Inflammatory macrophage treated with lipopolysaccharide for 1 hour (primary cell): ENCODE data around the gene AMBP.
A peak's percentile ranks its signal among the peaks of the same experiment; 100 is the strongest.

Source experiments
- DNase-seq, 2 donors: peaks; one replicate each; pipeline ENCODE4 v3.0.0-alpha.2; 2020 to 2022

The AMBP gene

DNA sequence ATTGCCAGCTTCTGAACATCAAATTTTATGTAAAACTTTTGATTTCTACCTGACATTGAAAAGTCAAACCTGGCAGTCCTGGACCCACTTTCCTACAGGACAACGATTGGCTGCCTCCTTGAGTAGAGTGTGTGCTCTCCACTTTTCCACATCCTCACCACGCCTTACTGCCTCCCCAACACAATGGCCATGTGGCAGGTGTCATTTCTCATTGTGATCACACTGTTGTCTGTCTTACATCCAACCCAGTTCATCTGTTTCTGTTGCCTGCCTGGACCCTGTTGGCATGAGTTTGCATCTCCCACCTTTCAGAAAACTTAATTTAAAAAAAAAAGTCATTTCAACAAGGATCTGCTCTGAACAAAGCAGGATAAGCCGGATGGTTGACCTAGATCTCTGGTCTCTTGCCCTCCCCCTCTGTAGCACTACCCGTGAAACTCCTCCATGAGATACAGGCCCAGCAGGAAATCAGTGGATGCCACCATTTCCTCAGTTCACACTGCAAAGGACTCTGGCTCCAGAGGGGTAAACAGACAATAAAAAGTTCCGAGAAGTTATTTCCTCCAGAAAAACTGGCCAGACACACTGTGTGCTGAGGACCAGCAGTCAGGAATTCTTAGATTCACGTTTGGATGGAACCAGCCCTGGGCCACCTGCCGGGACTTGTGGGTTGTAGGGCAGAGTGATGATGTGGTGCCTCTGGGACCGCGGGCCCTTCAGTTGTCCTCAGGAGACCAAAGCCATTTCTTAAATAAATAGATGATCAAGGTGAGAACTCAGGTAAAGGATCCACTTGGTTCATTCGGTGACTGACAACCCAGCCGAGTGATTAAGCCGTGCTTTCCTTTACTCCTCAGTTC, 48.6 kb downstream of the AMBP start:
- DNase-seq = no peak

DNA sequence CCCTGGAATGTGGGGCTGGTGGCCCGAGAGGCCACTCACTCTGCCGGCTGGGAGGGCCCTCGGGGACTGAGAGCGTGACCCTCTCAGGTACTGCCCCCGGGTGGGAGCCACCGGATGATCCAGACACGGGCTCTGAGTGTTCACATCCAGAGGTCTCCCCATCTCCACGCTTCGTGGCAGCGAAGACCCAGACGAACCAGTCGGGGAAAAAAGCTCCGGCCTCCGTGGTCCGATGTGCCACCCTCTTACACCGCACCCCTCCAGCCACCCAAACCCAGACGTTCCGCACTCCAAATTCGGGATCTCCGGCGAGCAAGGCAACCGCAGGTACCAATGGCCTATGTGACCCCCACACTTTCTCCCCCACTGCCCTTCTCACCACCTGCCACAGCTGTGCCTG, 49.5 kb downstream of the AMBP start:
- no peak for DNase-seq

DNA sequence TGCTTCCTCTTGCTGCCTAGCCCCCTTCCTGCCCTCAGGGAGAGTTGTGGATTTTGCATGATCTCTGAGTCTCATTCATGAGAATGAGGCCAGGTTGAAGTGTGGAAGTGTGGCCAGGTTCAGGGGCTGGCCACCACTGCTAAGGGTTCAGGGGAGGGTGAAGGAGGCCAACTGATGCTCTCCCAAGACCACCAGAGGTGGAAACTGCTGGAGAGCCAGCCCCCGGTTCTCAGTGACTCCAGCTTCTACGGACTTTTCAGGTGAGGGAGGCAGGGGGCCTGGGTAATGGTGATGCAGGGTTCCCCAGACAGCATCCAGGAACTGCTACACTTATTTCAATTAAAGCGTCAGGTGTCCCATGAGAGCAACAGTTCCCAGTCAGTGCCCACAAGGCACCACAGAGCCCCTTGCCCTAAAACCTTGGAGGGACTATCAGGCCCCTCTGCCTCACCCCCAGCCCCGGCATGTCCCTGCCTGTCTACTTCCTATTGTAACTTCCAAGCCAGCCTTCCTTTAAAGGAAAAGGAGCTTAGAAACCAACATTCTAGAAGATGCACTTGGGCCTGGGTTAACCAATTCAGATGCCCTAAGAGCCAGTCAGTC, 50.1 kb downstream of the AMBP start:
- DNase-seq = no peak

DNA sequence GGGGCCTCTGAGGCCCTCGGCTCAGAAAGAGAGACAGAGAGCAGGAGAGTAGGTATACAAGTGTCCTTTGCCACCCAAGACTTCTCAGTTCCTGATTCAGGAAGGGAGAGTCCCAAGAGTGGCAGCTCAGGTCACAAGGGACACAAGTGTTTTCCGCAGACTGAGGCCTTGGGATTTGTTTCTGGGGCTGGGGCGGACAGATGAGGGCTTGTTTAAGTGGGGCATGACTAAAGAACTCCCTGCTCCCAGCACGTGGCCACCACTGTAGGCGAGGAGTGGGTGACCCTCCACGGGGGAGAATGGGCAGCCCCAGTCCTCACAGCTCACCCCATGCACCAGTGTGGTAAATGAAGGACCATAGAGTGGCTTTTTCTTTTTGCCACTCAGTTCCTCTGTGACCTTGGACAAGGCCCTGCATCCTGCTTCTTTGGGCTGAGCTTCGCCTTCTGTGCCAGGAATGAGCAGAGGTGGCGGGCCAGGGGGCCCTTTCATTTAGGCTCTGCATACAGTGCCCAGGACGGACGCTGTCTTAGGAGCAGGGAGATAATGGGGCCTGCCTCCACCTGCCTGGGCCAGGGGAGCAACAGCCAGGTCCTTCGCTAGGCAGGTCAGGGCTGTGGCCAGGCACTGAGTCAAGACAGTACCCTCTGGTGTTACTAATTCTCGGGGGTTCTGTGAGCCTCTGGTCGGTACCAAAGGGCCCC, 50.8 kb downstream of the AMBP start:
- no peak for DNase-seq

DNA sequence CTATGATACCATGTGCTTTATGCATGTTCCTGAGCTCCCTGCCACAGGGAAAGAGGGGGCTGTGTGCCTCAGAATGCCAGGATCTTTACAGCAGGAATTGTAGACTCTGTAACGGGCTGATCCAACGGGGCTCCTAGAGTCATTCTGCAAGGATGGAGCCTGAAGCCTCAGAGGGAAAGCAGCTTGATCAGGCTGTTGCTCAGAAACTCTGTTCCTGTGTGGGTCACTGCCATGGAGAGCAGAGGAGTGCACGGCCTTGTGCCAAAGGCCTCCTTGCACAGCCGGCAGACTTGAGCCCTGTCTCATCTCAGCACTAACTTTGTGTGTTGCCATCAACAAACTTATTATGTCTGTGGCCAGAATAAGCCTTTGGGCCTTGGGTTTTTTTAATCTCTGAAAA, 51.8 kb downstream of the AMBP start:
- no peak for DNase-seq

DNA sequence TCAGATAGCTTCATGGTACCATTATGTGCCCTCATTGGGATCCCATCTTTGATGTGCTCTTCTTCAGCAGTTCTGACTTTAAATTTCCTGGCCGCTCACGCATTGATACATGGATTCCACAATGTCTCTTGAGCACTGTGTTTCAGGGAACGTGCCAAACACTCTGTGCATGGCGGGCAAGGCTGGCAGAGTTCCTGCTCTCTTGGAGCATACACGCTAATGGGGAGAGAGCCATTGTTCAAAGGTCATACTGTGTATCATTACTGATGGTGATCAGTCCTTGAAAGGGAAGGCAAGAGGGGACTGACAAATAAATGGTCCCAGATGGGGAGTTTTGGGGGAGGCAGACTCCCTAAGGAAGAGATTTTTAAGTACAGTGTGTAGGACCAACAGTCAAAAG, 52.3 kb downstream of the AMBP start:
- DNase-seq = no peak

DNA sequence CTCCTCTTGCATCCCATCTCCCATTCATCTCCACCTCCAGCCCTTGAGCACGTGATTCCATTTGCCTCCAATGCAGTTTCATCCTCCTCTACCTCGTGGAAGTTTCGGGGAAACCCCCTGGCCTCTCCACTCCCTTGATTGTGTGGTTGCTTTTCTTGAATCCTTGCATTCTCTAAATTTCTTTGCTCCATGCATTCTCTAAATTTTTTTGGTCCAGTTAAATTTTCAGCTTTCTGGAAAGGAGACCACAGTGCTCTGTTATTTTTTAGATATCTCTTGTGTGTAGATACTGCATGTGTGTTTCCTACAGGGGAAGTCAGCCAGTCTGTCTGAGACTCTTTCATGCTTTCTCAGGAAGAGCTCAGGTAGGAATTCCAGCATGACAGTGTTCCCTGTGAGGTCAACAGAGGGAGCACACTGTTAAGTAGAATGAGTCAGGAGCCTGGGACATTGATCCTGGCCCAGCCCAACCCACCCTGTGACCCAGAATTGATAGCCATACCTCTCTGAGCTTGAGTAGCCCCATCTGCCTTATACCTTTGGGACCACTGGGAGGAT, 52.8 kb downstream of the AMBP start:
- no peak for DNase-seq

DNA sequence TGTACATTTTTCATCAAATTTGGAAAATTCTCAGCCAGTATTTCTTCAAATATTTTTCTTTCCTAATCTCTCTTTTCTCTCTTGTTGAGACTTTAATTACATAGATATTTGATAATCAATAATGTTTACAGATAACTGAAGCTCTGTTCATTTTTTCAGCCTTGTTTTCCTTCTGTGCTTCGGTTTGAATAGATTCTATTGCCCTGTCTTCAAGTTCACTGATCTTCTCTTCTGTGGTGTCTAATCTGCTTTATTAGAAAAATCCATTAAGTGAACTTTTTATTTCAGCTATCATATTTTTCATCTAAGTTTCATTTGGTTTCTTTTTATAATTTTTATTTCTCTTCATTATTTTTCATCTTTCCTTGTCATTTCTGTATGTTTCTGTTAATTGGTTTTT, 54.1 kb downstream of the AMBP start:
- no peak for DNase-seq

DNA sequence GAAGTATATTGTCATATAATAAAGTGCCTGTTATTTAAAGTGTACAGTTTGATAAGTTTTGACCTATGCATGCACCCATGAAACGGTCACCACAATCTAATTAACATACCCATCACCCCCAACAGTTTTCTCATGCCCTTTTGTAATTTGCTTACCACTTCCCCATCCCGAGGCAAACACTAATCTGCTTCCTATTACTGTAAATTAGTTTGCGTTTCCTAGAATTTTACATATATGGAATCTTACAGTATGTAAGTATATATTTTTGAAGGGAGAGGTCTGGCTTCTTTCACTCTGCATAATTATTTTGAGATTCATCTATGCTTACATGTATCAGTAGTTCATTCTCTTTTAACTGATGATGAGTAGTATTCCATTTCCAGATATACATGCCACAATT, 56.5 kb downstream of the AMBP start:
- peak; percentile 37 to 55 for DNase-seq

DNA sequence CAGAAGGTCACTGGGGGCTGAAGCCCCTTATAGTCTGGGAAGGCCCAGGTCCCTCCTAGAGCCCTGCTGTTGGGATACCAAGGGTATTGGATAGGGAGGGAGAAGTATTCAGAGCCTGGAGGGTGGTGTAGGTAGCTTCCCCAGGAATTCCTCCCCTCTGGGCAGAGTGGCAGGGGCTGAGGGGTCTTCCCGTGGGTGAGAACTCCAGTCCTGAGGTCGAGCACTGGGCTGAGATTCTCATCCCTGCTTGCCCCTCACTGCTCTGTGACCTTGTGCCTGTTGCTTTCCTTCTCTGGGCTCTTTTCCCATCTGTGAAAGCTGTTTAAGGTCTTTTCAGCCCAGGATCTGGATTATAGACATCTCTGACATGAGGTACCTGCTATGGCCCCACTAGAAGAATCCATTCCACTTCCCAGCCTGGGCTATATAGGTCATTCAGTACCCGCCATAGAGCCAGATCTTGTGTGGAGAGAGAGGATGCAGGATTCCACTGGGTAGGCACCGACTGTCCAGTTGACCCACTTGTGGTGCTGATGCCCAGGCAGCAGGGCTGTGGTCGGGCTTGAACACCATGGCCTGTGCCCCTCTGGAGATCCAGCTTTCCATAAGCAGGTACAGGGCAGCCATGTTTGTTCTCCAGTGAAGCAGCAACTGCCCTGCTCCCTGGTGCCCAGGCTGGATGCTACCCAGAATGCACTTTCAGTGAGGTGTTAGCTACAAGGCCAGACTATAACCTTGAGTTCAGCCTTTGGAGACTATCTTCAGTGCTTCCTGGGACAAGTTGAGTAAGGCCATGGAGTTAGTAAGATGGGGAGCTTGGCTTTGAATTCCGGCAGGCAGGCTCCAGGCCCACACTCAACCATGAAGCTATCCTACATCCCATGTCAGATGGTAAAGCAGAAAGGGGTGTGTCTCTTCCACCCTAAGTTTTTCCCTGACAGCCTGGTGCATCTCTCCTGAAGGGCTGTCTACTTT, 60.1 kb downstream of the AMBP start:
- DNase-seq = no peak

DNA sequence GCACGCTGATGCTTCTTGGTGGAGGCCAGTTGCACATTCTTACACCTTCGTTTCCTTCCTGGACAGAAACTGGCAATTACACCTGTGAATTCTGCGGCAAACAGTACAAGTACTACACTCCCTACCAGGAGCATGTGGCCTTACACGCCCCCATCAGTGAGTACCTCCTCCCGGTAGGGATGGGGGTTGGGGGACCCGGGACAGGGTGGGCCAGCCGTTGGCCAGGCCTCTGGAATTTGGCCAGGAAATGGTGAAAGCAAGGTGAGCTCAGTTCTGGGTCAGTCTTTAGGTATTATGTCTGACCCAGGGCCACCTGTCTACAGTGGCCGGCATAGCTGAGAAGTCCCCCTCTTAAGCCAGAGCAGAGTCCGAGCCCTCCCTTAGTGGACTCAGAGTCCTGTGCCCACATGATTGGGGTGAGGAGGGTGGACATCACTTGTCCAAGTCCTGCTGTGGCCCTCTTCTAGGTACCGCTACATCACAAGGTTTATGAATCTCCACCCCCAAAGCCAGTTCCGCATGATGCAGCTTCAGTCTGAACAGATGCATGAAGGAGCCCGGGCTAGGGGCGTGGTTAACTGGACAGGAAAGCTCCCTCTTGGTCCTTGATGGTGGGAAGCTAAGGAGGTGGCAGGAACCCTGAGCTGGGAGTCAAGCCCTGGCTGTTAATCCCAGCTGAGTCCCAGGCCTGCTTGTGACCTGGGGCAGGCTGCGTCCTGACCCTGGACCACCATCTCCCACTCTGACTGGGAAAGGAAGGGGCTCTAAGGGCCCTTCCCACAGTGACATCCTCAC, 61.3 kb downstream of the AMBP start:
- no peak for DNase-seq

DNA sequence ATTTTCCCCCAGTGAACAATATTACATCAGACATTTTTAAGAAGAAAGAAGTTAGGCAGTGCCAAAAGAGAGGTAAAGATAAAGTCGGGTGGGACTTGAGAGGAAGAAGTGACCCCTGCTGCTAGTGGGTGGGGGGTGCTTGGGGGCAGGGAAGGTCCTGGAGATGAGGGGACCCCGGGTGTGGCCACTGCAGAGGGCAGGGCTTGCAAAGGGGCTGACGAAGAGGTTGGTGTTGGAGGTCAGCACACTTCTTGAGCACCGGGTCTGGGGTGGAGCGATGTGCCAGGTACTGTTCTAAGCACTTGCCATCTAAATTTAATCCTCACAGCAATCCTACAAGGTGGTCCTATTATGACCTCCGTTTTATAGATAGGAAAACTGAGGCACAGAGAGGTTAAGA, 62.0 kb downstream of the AMBP start:
- DNase-seq = no peak

DNA sequence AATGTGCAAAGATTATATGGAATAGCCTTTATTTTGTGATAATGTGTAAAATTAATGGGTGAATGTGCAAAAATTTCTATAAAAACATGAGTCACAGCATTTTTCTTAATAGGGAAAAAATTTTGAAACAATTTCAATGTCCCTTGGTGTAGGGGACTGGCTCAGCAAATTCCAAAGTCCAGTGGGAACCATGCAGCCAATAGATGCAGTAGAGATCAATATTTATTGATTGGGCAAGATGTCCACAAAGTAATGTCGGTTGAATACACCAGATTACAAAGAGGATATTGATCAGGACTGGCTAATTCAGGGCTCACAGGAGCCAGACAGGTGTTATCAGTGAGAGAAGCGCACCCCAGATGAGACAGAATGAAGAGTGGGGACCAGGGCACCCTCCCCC, 62.5 kb downstream of the AMBP start:
- no peak for DNase-seq

DNA sequence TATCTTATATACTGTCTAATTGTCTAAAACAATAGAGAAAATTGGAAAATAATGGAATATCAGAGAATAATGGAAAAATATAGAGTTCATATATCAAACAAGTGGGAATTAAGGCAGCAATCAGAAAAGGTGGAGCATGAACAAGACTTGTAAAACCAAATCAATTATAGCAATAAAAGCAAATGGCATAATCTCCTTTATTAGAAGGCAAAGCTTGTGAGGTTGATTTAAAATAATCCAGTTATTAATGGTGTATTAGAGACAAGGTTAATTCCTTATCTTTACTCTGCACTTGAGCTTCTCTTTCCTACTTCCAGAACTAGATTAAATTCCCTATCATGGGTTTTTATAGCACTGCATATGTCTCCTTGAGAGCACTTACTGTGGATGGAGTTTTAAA, 64.1 kb downstream of the AMBP start:
- DNase-seq = no peak

DNA sequence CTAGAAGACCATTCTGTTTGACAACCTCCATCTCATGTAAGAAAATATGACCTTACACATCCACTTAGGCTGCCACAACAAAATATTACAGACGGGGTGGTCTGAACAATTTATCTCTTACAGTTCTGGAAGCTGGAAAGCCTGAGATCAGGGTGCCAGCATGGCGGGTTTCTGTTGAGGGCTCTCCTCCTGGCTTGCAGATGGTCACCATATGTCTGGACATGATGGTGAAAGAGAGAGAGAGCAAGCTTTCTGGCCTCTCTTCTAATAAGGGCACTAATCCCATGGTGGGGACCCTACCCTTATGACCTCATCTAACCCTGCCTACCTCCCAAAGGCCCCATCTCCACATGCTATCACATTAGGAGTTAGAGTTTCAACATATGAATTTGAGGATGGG, 66.0 kb downstream of the AMBP start:
- no peak for DNase-seq

DNA sequence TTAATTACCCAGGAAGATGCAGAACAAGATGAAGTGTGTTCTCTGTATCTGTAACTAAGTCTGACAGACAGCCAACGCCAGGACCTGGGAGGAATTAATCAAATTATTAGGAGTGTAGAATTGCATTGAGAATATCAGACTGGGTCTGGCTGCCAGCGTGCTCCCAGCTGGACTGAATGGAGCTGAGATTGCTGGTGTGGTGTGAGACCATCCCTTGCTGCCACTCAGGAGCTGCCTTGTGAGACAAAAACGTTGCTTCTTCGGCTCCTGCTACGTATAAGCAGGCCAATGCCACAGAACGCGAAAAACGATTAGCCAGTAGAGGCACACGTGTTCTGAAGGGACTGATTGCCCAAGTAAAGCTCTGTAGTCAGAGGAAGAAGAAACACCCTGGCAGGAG, 66.8 kb downstream of the AMBP start:
- no peak for DNase-seq
